ENCODE results near the gene GSG1L.

Gene GSG1L

GRCh38 chr16:28100810-28101532 is 37.5 kb upstream of the GSG1L start:
- no peak for TF ChIP-seq CTCF (IDR thresholded peaks at IDR 0.05; ENCODE audit: control insufficient read depth, extremely low read depth, insufficient read depth)
- no peak for DNase-seq (ENCODE audit: low read depth)
- no peak overlapping the region for H3K4me3 ChIP-seq (ENCODE audit: low read depth, low read length)

GRCh38 chr16:28098959-28099945 is 35.7 kb upstream of the GSG1L start:
- TF ChIP-seq CTCF (IDR thresholded peaks at IDR 0.05; ENCODE audit: control insufficient read depth, extremely low read depth, insufficient read depth) = no peak
- no peak overlapping the region for H3K4me3 ChIP-seq (ENCODE audit: low read depth, low read length)
- no peak for DNase-seq (ENCODE audit: low read depth)

- no peak for TF ChIP-seq CTCF (IDR thresholded peaks at IDR 0.05; ENCODE audit: control insufficient read depth, extremely low read depth, insufficient read depth)
- H3K4me3 ChIP-seq (ENCODE audit: low read depth, low read length) = no peak overlapping the region
- DNase-seq (ENCODE audit: low read depth) = no peak
Measured at GRCh38 chr16:28098171-28098958, 34.9 kb upstream of the GSG1L start.

GRCh38 chr16:28096983-28097899 is 33.7 kb upstream of the GSG1L start:
- DNase-seq (ENCODE audit: low read depth) = no peak
- TF ChIP-seq CTCF (IDR thresholded peaks at IDR 0.05; ENCODE audit: control insufficient read depth, extremely low read depth, insufficient read depth) = no peak

GRCh38 chr16:28093385-28093725 is 29.8 kb upstream of the GSG1L start:
- DNase-seq (ENCODE audit: low read depth) = no peak
- TF ChIP-seq CTCF (IDR thresholded peaks at IDR 0.05; ENCODE audit: control insufficient read depth, extremely low read depth, insufficient read depth) = no peak

More at GRCh38 chr16:28096983-28097899, 33.7 kb upstream of the GSG1L start:
- no peak overlapping the region for H3K4me3 ChIP-seq (ENCODE audit: low read depth, low read length)

More at GRCh38 chr16:28093385-28093725, 29.8 kb upstream of the GSG1L start:
- no peak overlapping the region for H3K4me3 ChIP-seq (ENCODE audit: low read depth, low read length)
